GM18951 (cell line): ENCODE data around the gene CDK6.

Experiments used
- POLR2A ChIP-seq: IDR thresholded peaks from 4 replicates; pipeline ENCODE4 v1.6.1; 2011; ENCODE audit warnings: mild to moderate bottlenecking; ENCODE audit not compliant: insufficient read length, insufficient read depth; ENCODE audit errors: extremely low read depth
- in situ Hi-C: fragments of 300-500 bp; cut with MboI; formaldehyde crosslinking; loops from one replicate; pipeline ENCODE4 v1.12.0; 2022; ENCODE audit warnings: low sequenced_read_pairs, mixed read lengths, inconsistent platforms; ENCODE audit not compliant: unreplicated experiment

Gene CDK6

DNA sequence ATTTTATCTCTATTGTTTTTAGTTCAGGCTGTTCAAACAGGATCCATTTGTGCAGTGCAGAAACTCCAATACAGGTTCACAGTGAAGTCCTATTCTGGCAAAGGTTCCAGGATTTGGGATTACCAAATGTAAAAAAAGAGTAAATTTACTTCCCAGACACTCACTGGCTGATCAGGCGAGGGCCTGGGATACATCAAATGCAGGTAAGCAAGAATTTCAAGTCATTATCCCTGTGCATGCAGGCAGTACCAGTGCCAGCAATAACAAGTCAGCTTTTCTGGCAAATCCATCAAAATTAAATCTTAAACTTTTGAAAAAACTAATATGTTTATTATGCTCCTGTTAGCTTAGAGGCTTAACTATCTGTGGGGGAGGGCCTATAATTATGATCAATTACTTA is 6.3 kb downstream of the CDK6 start:
- in situ Hi-C loops = loop anchor here (10.0 kb wide), 1 partner anchor 135 kb away; no protein-coding TSS in a partner anchor
- TF ChIP-seq POLR2A = no peak

DNA sequence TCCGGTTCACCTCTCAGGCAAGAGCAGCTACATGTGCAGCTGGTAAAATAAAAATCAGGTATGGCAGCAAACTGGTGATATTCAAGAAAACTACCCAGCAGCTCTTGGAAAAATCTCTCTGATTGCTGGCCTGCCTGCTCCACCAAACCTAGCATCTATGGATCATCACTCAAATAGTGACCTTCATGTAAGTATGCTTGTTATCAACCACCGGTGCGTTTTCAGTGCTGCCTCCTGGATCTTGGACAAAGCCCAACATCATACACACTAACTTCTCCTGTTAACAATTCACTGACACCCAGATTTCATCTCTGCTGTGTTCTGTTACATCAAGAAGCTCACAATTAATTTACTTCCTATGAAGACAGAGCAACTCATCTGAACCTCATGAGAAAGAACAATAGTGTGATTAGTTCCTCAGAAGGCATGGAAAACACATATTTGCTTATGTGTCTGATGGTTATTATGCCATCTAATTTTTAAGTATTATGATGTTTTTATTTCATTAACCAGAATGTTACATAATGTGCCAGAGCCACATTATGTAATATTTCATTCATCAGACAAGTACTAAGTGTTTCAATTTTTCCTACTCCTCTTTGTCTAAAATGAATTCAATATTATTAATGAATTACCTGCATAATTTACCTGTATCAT is 8.8 kb downstream of the CDK6 start:
- TF ChIP-seq POLR2A = no peak
- in situ Hi-C loops = no loop called here

DNA sequence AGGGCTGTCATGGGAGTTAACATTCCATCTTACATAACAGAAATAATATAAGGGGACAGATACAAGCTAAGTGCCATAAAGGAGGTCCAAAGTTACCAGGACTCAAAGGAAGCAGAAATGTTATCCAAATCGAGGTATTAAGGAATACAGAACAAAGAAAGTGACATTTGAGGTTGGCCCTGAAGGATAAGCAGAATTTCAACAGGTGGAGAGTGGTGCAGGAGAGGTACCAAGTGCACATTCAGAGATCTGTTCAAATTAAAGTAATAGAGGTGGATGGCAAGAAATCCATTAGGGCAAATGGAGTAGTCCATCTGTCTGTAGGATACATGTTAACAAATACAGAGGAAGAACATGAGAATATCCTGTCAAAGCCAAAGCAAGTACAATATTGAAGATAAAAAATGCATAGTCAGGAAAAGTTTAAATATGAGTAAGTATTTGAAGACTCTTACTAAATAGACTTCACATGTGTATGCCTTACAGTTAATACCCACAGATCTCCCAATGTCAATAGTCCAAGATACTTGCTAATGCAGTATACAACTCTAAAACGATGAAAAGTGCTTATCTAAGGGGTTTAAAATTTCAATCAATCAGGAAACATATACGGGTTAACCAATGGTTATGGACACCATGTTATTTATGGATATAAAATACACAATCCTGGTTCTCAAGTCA is 10.0 kb downstream of the CDK6 start:
- no peak for TF ChIP-seq POLR2A
- in situ Hi-C loops = no loop called here

DNA sequence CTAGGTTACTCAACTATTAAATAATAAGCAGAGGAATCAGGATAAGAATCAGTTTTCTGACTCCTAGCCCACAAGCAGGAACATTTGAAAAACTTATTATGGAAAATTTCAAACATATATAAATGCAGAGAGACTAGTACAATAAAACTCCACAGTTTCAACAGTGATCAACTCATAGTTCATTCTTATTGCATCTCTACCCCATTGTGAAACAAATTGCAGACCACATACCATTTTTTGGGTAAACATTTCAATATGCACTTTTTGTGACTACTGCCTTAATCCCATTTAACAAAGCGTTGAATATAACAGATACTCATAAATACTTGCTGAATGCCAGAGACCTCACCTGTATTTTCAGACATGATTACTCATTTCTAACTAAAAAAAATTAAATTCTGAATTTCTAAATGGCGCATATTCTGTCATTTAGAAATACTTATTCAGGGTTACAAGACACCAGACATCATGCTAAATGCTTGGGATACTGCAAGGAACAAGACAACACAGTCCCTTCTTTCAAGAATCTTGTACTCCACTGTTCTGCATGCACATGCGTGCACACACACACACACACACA is 11.4 kb downstream of the CDK6 start:
- in situ Hi-C loops = no loop called here
- no peak for TF ChIP-seq POLR2A

DNA sequence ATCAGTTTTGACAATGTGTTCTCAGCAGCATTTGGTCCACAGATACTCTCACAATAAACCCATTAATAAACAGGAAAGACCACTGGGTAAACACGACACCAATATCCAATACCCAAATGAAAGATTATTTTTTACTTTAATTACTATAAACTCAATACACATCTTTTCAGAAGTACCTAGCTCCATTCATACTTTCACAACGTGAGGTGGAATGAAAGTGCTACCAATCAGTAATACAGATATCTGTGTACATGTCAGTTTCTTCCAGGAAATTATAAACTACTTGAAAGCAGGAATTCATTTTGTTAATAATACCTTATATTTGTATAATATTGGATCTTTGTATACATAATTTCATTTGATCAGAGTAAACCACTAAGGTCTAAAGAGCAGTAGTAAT is 11.9 kb downstream of the CDK6 start:
- no peak for TF ChIP-seq POLR2A
- in situ Hi-C loops = no loop called here

DNA sequence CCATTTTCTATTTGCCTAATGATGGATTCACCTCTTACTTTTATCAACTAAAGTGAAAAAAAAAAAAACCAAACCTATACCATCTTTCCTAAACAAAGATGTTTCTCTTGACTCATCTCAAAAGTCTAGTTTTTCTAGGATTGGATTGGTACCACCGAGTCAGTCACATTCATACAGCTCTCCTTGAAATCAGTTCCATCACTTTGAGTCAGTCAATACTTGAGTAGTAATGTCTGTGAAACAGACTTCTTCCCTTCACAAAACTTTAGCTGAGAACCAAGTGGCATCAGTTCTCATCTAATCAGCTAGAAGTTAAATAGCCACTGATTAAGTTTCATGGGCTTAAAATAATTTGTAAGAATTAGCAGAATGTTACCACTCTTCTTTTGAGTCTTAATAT is 13.3 kb downstream of the CDK6 start:
- TF ChIP-seq POLR2A = no peak
- in situ Hi-C loops = no loop called here

DNA sequence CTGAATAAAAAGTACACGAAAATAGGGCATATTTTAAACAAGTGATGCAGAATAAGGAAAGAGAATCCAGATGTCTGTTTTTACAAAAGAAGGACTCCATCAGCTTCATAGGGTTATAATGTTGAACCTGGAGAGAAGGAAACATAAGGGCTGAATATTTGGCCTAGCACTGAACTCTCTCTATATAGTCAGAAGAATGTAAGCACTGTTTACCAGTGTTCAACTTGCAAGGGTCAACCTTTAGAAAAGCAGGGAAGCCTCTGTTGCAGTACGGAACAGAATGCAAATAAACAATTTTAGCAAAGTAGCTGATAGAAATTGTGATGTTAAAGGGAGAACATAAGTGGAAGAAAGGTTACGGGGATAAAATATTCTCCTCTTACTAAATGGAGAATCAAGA is 16.2 kb downstream of the CDK6 start:
- in situ Hi-C loops = no loop called here

DNA sequence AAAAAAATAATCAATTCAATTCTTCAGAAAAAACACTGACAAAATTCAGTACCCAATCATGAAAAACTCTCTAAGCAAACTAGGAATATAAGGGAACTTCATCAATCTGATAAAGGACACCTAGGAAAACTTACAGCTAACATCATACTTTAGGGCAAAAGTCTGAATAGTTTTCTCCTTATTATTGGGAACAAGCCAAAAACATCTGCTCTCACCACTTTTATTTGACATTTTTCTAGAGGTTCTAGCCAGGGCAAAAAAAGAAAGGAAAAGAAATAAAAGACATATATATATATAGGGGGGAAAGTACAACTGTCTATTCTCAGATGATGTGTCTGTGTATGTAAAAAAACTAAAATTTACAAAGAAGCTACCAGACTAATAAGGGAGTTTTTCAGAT is 19.0 kb downstream of the CDK6 start:
- in situ Hi-C loops = loop anchor here (10.0 kb wide), 1 partner anchor 193 kb away; no protein-coding TSS in a partner anchor
- no peak for TF ChIP-seq POLR2A

More for the DNA sequence above, 16.2 kb downstream of the CDK6 start:
- no peak for TF ChIP-seq POLR2A

DNA sequence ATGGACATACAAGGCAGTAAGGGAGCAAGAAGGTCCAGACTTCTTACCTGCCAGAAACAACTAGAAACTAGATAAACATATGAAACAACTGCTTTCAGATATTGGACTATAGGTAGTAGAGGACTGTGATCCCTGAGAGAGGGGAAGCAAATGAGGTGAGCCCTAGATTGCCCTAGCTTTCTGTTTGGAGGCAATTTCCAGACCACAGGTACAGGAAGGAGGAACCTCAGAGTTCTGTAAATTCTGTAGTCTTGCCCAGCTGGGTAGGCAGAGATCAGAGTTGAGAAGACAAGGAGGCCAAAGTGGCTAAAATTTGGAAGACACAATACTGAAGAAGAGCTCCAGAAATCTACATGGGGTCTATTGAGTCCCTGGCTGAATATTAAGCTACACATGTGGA is 21.0 kb downstream of the CDK6 start:
- in situ Hi-C loops = loop anchor here (10.0 kb wide), 1 partner anchor 191 kb away; no protein-coding TSS in a partner anchor
- no peak for TF ChIP-seq POLR2A

DNA sequence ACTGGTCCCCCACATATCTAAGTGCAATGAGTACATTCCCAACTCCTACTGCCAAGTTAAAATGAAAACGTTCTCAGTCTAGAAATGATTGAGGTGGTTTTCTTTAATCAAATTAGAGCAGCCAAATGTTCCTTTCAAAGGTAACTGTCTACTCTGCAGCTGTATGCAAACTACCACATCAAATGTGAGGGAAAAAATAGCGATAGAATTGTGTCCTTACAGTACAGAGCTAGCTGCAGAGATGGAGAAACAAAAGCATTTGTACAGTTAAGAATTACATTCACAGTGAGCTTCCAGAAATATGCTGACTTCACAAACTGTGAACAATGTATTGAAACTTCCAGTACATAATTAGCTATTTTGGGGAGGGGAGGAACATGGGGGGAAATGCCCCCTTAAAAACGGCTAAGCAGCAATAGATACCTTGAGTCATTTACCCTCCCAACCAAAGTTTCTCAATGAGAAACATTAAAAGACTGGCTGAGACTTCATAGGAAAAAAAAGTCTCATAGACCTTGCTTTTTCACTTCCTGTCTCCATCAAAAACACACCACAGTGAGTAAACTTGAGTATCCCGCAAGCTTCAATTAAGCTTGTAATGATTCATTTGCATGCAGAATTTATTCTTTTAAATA is 22.9 kb downstream of the CDK6 start:
- TF ChIP-seq POLR2A = peak; percentile 21
- in situ Hi-C loops = loop anchor here (10.0 kb wide), 1 partner anchor 189 kb away; no protein-coding TSS in a partner anchor

DNA sequence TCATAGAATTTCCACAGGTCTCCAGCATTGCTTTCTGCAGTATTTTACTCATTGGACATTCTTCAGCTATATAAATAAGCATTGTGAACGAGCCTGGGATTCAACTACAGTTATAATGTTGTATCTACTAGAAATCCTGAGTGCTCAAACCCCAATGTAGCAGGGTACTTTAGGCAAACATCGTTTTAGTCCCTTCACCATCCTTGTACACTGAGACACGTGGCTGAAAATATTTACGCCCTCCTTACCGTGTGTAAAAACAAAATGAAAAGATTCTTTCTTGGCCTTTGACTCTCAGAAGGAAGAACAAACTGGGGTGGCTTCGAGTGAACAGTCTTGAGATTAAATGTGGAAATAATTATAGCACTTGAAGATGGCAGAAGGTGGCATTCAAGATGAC is 25.2 kb downstream of the CDK6 start:
- TF ChIP-seq POLR2A = no peak
- in situ Hi-C loops = loop anchor here (10.0 kb wide), 1 partner anchor 186 kb away; no protein-coding TSS in a partner anchor

DNA sequence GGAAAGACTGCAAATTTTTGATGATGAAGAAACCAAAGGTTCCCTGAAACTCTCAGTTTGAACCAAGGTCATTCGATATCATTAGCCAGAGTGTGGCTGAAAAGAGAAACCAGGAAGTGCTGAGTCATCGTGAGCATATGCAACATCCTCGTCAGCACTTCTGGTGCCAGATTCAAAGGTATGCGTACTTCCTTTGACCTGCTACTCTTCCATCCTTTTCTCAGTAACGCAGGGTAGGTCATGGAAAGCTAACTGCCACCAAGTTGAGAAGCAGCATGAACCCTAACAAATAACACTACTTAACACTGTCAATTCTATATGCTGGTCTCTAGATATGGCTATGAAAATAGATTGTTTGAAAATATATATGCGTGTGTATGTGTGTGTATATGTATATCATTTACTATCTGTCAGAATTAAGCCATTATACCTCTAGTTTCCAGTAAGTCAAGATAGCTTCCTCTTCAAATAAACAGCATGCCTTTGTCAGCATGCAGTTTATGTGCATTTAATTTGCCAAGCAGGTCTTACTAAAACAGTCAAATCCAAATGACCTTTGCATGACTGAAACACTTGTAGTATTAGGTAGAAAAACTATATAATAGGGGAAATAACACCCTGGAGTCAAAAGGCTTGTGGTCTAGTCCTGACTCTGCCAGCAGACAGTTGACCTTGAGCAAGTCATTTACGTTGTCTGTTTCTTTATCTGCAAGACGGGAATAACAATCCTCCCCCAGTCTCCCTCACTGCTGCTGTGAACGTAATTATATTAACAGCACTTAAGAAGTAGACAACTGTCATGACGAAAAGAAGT is 26.4 kb downstream of the CDK6 start:
- in situ Hi-C loops = loop anchor here (10.0 kb wide), 1 partner anchor 185 kb away; no protein-coding TSS in a partner anchor
- peak; percentile 38 for TF ChIP-seq POLR2A
